ENCODE measurements around the gene C20orf173.

Gene C20orf173

DNA sequence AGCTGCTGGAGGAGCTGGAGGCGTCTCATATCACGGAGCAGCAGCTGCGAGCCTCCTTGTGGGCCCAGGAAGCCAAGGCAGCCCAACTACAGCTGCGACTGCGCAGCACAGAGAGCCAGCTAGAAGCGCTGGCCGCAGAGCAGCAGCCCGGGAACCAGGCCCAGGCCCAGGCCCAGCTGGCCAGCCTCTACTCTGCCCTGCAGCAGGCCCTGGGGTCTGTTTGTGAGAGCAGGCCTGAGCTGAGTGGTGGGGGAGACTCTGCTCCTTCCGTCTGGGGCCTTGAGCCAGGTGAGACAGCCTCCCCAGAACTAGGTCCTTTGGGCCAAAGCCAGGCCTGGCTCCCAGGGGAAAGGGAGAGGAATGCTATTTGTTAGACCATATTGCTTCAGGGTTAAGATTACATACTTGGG is 31.7 kb downstream of the C20orf173 start:
- Histone ChIP-seq H3K36me3 (ENCODE audit: control insufficient read depth in 2 of 2, insufficient read depth in 2 of 2, low read length in 2 of 2) (peaks cover 58 to 78% of the 10 kb centered on the region in 2 donors), H3K27ac (ENCODE audit: low read depth in 2 of 2, low read length in 2 of 2) (no peak overlapping the region), H3K9ac (ENCODE audit: low read depth in 1 of 2, low read length in 2 of 2) (no peak overlapping the region)

DNA sequence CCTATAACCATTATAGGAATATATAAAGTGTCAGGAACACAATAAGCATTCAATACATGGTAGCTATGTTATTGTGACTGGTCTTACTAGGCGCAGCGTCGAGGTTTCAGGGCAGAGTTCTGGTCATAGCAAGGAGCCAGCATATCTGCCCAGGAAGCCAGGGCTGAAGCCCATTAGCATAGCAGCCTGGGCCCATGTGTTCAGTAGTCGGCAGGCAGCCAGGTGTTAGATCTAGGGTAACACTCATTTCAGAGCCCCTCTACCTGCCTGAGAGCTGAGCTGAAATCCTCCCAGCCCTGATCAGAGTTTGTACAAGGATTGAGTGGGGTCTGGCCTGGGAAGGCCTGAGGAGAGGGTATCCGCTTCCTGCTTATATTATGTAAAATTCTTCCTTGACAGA is 32.1 kb downstream of the C20orf173 start:
- no peaks in the 10 kb centered on the region for H3K27me3 ChIP-seq (ENCODE audit: control insufficient read depth in 2 of 2, insufficient read depth in 2 of 2, low read length in 2 of 2)
- H3K4me3 ChIP-seq (ENCODE audit: low read length in 2 of 2) = no peak overlapping the region
- no peak overlapping the region for H3K27ac ChIP-seq (ENCODE audit: low read depth in 2 of 2, low read length in 2 of 2)
- H3K4me1 ChIP-seq (ENCODE audit: control insufficient read depth in 2 of 2, insufficient read depth in 2 of 2, low read length in 2 of 2) = no peaks in the 10 kb centered on the region
- H3K36me3 ChIP-seq (ENCODE audit: control insufficient read depth in 2 of 2, insufficient read depth in 2 of 2, low read length in 2 of 2) = peaks cover 54 to 75% of the 10 kb centered on the region in 2 donors
- H3K9ac ChIP-seq (ENCODE audit: low read depth in 1 of 2, low read length in 2 of 2) = no peak overlapping the region
- no peaks in the 10 kb centered on the region for H3K9me3 ChIP-seq (ENCODE audit: control insufficient read depth in 2 of 2, low read length in 2 of 2)

More for the DNA sequence above, 31.7 kb downstream of the C20orf173 start:
- H3K4me1 ChIP-seq (ENCODE audit: control insufficient read depth in 2 of 2, insufficient read depth in 2 of 2, low read length in 2 of 2) = no peaks in the 10 kb centered on the region
- H3K27me3 ChIP-seq (ENCODE audit: control insufficient read depth in 2 of 2, insufficient read depth in 2 of 2, low read length in 2 of 2) = no peaks in the 10 kb centered on the region
- no peak overlapping the region for H3K4me3 ChIP-seq (ENCODE audit: low read length in 2 of 2)
- no peaks in the 10 kb centered on the region for H3K9me3 ChIP-seq (ENCODE audit: control insufficient read depth in 2 of 2, low read length in 2 of 2)

DNA sequence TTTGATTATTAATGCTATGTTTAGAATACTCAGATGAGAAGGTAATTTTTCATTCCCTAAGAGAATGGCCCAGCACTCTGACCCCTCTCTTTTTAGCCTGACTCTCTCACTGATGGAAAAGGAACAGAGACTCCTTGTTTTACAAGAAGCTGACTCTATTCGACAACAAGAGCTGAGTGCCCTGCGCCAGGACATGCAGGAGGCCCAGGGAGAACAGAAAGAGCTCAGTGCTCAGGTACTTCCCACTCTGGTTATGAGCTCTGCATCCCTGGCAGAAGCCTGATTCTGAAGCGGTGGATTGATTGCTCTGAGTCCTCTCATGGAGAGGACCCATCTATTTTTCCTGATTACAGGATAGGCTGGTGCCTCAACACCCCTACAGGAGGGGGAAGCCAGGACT is 33.0 kb downstream of the C20orf173 start:
- Histone ChIP-seq H3K4me1 (ENCODE audit: control insufficient read depth in 2 of 2, insufficient read depth in 2 of 2, low read length in 2 of 2) (no peaks in the 10 kb centered on the region), H3K27ac (ENCODE audit: low read depth in 2 of 2, low read length in 2 of 2) (no peak overlapping the region), H3K9me3 (ENCODE audit: control insufficient read depth in 2 of 2, low read length in 2 of 2) (no peaks in the 10 kb centered on the region), H3K36me3 (ENCODE audit: control insufficient read depth in 2 of 2, insufficient read depth in 2 of 2, low read length in 2 of 2) (peaks cover 58 to 69% of the 10 kb centered on the region in 2 donors), H3K4me3 (ENCODE audit: low read length in 2 of 2) (no peak overlapping the region), H3K27me3 (ENCODE audit: control insufficient read depth in 2 of 2, insufficient read depth in 2 of 2, low read length in 2 of 2) (no peaks in the 10 kb centered on the region), H3K9ac (ENCODE audit: low read depth in 1 of 2, low read length in 2 of 2) (no peak overlapping the region)

DNA sequence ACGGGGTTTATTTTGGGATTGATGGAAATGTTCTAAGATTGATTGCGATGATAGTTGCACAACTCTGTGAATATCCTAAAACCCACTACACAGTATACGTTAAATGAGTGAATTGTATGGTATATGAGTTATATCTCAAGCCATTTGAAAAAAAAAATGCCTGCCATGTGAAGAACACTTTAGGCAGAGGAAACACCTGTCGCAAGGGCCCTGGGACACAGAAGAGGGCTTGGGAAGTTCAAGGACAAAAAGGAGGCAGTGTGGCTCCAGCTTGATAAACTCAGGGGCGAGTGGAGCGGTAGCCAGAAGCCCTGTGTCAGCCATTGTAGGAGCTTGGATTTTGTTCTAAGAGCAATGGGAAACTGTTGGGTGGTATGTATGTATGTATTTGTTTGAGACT is 37.1 kb downstream of the C20orf173 start:
- H3K9ac ChIP-seq (ENCODE audit: low read depth in 1 of 2, low read length in 2 of 2) = no peak overlapping the region
- no peaks in the 10 kb centered on the region for H3K27me3 ChIP-seq (ENCODE audit: control insufficient read depth in 2 of 2, insufficient read depth in 2 of 2, low read length in 2 of 2)
- no peak overlapping the region for H3K4me3 ChIP-seq (ENCODE audit: low read length in 2 of 2)
- no peak overlapping the region for H3K27ac ChIP-seq (ENCODE audit: low read depth in 2 of 2, low read length in 2 of 2)
- no peaks in the 10 kb centered on the region for H3K4me1 ChIP-seq (ENCODE audit: control insufficient read depth in 2 of 2, insufficient read depth in 2 of 2, low read length in 2 of 2)
- no peaks in the 10 kb centered on the region for H3K9me3 ChIP-seq (ENCODE audit: control insufficient read depth in 2 of 2, low read length in 2 of 2)
- peaks cover 50 to 58% of the 10 kb centered on the region in 2 donors for H3K36me3 ChIP-seq (ENCODE audit: control insufficient read depth in 2 of 2, insufficient read depth in 2 of 2, low read length in 2 of 2)

DNA sequence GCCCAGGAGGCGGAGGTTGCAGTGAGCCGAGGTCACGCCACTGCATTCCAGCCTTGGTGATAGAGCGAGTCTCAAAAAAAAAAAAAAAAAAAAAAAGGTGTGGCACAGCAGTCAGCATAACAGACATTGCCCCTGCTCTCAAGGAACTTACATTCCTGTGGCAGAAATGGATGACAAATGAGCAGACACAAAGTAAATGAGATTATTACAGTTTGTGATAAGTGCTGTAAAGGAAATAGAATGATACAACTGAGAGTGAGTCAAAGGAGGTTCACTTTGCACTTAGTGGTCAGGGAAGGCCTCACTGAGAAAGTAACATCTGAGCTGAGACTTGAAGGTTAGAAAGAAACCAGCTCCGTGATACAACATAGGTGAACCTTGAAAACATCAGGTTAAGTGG is 37.6 kb downstream of the C20orf173 start:
- Histone ChIP-seq H3K9ac (ENCODE audit: low read depth in 1 of 2, low read length in 2 of 2) (no peak overlapping the region), H3K4me3 (ENCODE audit: low read length in 2 of 2) (no peak overlapping the region), H3K27ac (ENCODE audit: low read depth in 2 of 2, low read length in 2 of 2) (no peak overlapping the region), H3K27me3 (ENCODE audit: control insufficient read depth in 2 of 2, insufficient read depth in 2 of 2, low read length in 2 of 2) (no peaks in the 10 kb centered on the region), H3K36me3 (ENCODE audit: control insufficient read depth in 2 of 2, insufficient read depth in 2 of 2, low read length in 2 of 2) (peaks cover 46 to 56% of the 10 kb centered on the region in 2 donors), H3K9me3 (ENCODE audit: control insufficient read depth in 2 of 2, low read length in 2 of 2) (no peaks in the 10 kb centered on the region), H3K4me1 (ENCODE audit: control insufficient read depth in 2 of 2, insufficient read depth in 2 of 2, low read length in 2 of 2) (no peaks in the 10 kb centered on the region)

DNA sequence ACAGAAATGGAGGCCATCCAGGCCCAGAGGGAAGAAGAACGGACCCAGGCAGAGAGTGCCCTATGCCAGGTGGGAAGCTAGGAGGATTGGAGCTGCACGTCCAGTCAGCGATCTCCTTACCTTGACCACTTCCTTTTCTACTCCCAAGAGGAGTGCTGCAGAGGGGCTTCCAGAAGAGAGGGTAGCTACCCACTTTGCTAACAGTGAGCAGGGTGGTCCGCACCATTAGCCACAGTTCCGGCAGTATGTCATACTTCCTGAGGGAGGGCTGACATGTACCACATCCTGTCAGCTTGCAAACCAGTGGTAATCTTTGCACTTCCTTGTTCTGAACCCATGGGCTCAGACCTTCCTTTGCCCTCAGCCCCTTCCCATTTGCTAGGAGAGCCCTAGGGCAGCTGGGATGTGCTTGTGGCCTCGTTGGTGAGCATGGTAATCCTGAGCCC is 38.7 kb downstream of the C20orf173 start:
- Histone ChIP-seq H3K27me3 (ENCODE audit: control insufficient read depth in 2 of 2, insufficient read depth in 2 of 2, low read length in 2 of 2) (no peaks in the 10 kb centered on the region), H3K9me3 (ENCODE audit: control insufficient read depth in 2 of 2, low read length in 2 of 2) (no peaks in the 10 kb centered on the region), H3K27ac (ENCODE audit: low read depth in 2 of 2, low read length in 2 of 2) (peak overlapping the region in 1 of 2 donors; percentile 79), H3K4me1 (ENCODE audit: control insufficient read depth in 2 of 2, insufficient read depth in 2 of 2, low read length in 2 of 2) (no peaks in the 10 kb centered on the region), H3K36me3 (ENCODE audit: control insufficient read depth in 2 of 2, insufficient read depth in 2 of 2, low read length in 2 of 2) (peaks cover 36 to 48% of the 10 kb centered on the region in 2 donors), H3K9ac (ENCODE audit: low read depth in 1 of 2, low read length in 2 of 2) (peak overlapping the region; percentile 13 to 52), H3K4me3 (ENCODE audit: low read length in 2 of 2) (peak overlapping the region; percentile 55 to 86)

DNA sequence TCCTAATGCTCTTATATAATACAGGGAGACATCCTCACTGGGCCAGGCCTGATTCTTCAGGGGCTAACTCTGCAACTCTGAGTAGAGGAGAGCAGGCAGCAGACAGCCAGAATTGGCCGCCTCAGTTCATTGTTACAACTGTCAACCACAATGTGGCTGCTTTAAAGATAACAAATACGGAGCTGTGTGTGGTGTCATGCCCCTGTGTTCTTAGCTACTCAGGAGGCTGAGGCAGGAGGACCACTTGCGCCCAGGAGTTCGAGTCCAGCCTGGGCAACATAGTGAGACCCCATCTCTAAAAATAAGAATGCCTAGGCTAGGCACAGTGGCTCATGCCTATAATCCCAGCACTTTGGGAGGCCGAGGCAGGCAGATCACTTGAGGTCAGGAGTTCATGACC is 39.7 kb downstream of the C20orf173 start:
- Histone ChIP-seq H3K4me3 (ENCODE audit: low read length in 2 of 2) (no peak overlapping the region), H3K27ac (ENCODE audit: low read depth in 2 of 2, low read length in 2 of 2) (no peak overlapping the region), H3K4me1 (ENCODE audit: control insufficient read depth in 2 of 2, insufficient read depth in 2 of 2, low read length in 2 of 2) (no peaks in the 10 kb centered on the region), H3K36me3 (ENCODE audit: control insufficient read depth in 2 of 2, insufficient read depth in 2 of 2, low read length in 2 of 2) (peaks cover 30 to 39% of the 10 kb centered on the region in 2 donors), H3K9me3 (ENCODE audit: control insufficient read depth in 2 of 2, low read length in 2 of 2) (no peaks in the 10 kb centered on the region), H3K9ac (ENCODE audit: low read depth in 1 of 2, low read length in 2 of 2) (no peak overlapping the region), H3K27me3 (ENCODE audit: control insufficient read depth in 2 of 2, insufficient read depth in 2 of 2, low read length in 2 of 2) (no peaks in the 10 kb centered on the region)

DNA sequence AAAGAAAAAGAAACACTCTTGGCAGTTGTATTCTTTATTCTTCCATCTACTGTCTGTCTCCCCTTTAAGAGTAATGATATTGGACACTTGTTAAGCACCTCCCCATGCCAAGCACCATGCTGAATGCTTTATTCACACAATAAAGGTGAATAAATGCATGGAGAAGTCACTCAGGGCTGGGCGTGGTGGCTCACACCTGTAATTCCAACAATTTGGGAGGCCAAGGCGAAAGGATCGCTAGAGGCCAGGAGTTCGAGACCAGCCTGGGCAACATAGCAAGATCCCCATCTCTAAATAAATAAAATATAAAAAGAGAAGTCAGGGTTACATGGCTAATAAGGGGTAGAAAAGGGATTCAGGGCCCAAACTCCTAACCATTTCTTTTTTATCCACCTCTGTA is 42.0 kb downstream of the C20orf173 start:
- no peak overlapping the region for H3K27ac ChIP-seq (ENCODE audit: low read depth in 2 of 2, low read length in 2 of 2)
- no peak overlapping the region for H3K9ac ChIP-seq (ENCODE audit: low read depth in 1 of 2, low read length in 2 of 2)
- H3K27me3 ChIP-seq (ENCODE audit: control insufficient read depth in 2 of 2, insufficient read depth in 2 of 2, low read length in 2 of 2) = no peaks in the 10 kb centered on the region
- no peaks in the 10 kb centered on the region for H3K4me1 ChIP-seq (ENCODE audit: control insufficient read depth in 2 of 2, insufficient read depth in 2 of 2, low read length in 2 of 2)
- H3K4me3 ChIP-seq (ENCODE audit: low read length in 2 of 2) = no peak overlapping the region
- H3K9me3 ChIP-seq (ENCODE audit: control insufficient read depth in 2 of 2, low read length in 2 of 2) = no peaks in the 10 kb centered on the region
- peaks cover 20 to 23% of the 10 kb centered on the region in 2 donors for H3K36me3 ChIP-seq (ENCODE audit: control insufficient read depth in 2 of 2, insufficient read depth in 2 of 2, low read length in 2 of 2)

DNA sequence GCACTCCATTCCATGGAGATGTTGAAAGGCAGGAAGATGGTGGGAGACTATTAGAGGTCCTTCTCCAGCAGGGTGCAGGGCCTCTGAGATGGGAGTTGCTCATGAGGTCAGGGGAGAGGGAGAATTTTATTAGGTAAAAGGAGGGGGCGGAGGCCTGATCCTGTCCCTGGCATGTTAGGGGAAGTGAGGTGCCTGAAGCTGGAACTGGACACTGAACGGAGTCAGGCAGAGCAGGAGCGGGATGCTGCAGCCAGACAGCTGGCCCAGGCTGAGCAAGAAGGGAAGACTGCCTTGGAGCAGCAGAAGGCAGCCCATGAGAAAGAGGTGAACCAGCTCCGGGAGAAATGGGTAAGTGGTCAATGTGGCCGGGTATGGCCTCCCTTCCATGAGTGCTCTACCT is 49.7 kb downstream of the C20orf173 start:
- no peak overlapping the region for H3K9ac ChIP-seq (ENCODE audit: low read depth in 1 of 2, low read length in 2 of 2)
- H3K36me3 ChIP-seq (ENCODE audit: control insufficient read depth in 2 of 2, insufficient read depth in 2 of 2, low read length in 2 of 2) = peaks cover 40 to 47% of the 10 kb centered on the region in 2 donors
- no peak overlapping the region for H3K27ac ChIP-seq (ENCODE audit: low read depth in 2 of 2, low read length in 2 of 2)
- H3K4me3 ChIP-seq (ENCODE audit: low read length in 2 of 2) = no peak overlapping the region
- H3K4me1 ChIP-seq (ENCODE audit: control insufficient read depth in 2 of 2, insufficient read depth in 2 of 2, low read length in 2 of 2) = no peaks in the 10 kb centered on the region
- H3K27me3 ChIP-seq (ENCODE audit: control insufficient read depth in 2 of 2, insufficient read depth in 2 of 2, low read length in 2 of 2) = no peaks in the 10 kb centered on the region
- no peaks in the 10 kb centered on the region for H3K9me3 ChIP-seq (ENCODE audit: control insufficient read depth in 2 of 2, low read length in 2 of 2)

DNA sequence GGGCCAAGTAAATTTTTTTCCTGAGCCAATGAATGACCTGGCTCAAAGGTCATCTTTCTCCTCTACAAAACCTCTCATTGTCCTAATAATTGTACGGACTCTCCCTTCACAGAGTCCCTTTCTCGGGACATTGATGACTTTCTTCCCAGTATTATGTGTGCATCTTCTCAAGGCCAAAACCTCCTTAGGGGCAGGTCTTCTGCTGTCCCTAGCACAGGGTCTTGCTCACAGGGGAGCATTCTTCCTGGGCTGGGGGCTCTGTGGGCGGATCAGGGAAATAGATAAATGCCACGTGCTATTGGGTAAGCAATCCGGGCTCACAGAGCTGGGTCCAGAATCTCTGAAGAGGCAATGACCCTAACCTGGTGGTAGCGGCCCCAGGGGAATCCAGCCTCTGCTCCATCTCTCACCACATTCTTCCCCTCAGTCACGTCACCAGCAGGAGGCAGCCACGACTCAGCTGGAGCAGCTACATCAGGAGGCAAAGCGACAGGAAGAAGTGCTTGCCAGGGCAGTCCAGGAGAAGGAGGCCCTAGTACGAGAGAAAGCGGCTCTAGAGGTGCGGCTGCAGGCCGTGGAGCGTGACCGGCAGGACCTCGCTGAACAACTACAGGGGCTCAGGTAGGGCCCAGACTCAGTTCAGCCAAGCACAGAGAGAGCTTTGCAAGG is 50.5 kb downstream of the C20orf173 start:
- no peak overlapping the region for H3K4me3 ChIP-seq (ENCODE audit: low read length in 2 of 2)
- H3K36me3 ChIP-seq (ENCODE audit: control insufficient read depth in 2 of 2, insufficient read depth in 2 of 2, low read length in 2 of 2) = peaks cover 45 to 54% of the 10 kb centered on the region in 2 donors
- no peak overlapping the region for H3K9ac ChIP-seq (ENCODE audit: low read depth in 1 of 2, low read length in 2 of 2)
- H3K4me1 ChIP-seq (ENCODE audit: control insufficient read depth in 2 of 2, insufficient read depth in 2 of 2, low read length in 2 of 2) = no peaks in the 10 kb centered on the region
- H3K27ac ChIP-seq (ENCODE audit: low read depth in 2 of 2, low read length in 2 of 2) = no peak overlapping the region
- H3K9me3 ChIP-seq (ENCODE audit: control insufficient read depth in 2 of 2, low read length in 2 of 2) = no peaks in the 10 kb centered on the region
- no peaks in the 10 kb centered on the region for H3K27me3 ChIP-seq (ENCODE audit: control insufficient read depth in 2 of 2, insufficient read depth in 2 of 2, low read length in 2 of 2)

Data from mucosa of rectum (tissue), 2 donors.